ENCODE results near the gene STOM.

STOM gene

GRCh38 chr9:121386442-121387175, 16.6 kb upstream of the STOM start:
- H3K27ac ChIP-seq, result no peak overlapping the region
- H3K4me3 ChIP-seq (IDR thresholded peaks at IDR 0.05; ENCODE audit: insufficient read depth, low read depth, low read length), result no peak overlapping the region
- no peak overlapping the region for H3K9ac ChIP-seq

GRCh38 chr9:121383715-121384114, 13.7 kb upstream of the STOM start:
- no peaks in the 10 kb centered on the region for H4K20me1 ChIP-seq (ENCODE audit: insufficient read depth)
- no peaks in the 10 kb centered on the region for H3K27me3 ChIP-seq (ENCODE audit: insufficient read depth, low read depth)
- H3K79me2 ChIP-seq (ENCODE audit: insufficient read depth, low read depth), result no peaks in the 10 kb centered on the region
- H3K4me3 ChIP-seq (IDR thresholded peaks at IDR 0.05; ENCODE audit: insufficient read depth, low read depth, low read length), result no peak overlapping the region
- no peak overlapping the region for H3K27ac ChIP-seq
- H3K4me1 ChIP-seq (ENCODE audit: low read depth, poor library complexity, severe bottlenecking), result no peaks in the 10 kb centered on the region
- H2AFZ ChIP-seq (ENCODE audit: low read depth), result no peak overlapping the region
- H3K4me2 ChIP-seq, result no peak overlapping the region
- no peaks in the 10 kb centered on the region for H3K36me3 ChIP-seq (ENCODE audit: insufficient read depth)
- TF ChIP-seq CTCF (conservative IDR thresholded peaks at IDR 0.05; ENCODE audit: low read depth, low read length), result no peak
- H3K9ac ChIP-seq, result no peak overlapping the region

More at GRCh38 chr9:121386442-121387175, 16.6 kb upstream of the STOM start:
- Histone ChIP-seq H3K36me3 (ENCODE audit: insufficient read depth) (no peaks in the 10 kb centered on the region), H4K20me1 (ENCODE audit: insufficient read depth) (no peaks in the 10 kb centered on the region), H3K27me3 (ENCODE audit: insufficient read depth, low read depth) (no peaks in the 10 kb centered on the region), H3K79me2 (ENCODE audit: insufficient read depth, low read depth) (no peaks in the 10 kb centered on the region), H3K4me1 (ENCODE audit: low read depth, poor library complexity, severe bottlenecking) (no peaks in the 10 kb centered on the region), H2AFZ (ENCODE audit: low read depth) (no peak overlapping the region), H3K4me2 (no peak overlapping the region)
- no peak for TF ChIP-seq CTCF (conservative IDR thresholded peaks at IDR 0.05; ENCODE audit: low read depth, low read length)

GRCh38 chr9:121380846-121381245, 10.8 kb upstream of the STOM start:
- Histone ChIP-seq H3K4me3 (IDR thresholded peaks at IDR 0.05; ENCODE audit: insufficient read depth, low read depth, low read length) (no peak overlapping the region), H3K36me3 (ENCODE audit: insufficient read depth) (no peaks in the 10 kb centered on the region), H3K79me2 (ENCODE audit: insufficient read depth, low read depth) (no peaks in the 10 kb centered on the region), H3K27ac (no peak overlapping the region), H3K4me1 (ENCODE audit: low read depth, poor library complexity, severe bottlenecking) (no peaks in the 10 kb centered on the region), H2AFZ (ENCODE audit: low read depth) (no peak overlapping the region), H3K9ac (no peak overlapping the region), H4K20me1 (ENCODE audit: insufficient read depth) (no peaks in the 10 kb centered on the region), H3K27me3 (ENCODE audit: insufficient read depth, low read depth) (no peaks in the 10 kb centered on the region), H3K4me2 (no peak overlapping the region)
- no peak for TF ChIP-seq CTCF (conservative IDR thresholded peaks at IDR 0.05; ENCODE audit: low read depth, low read length)

GRCh38 chr9:121376214-121376830, 6.3 kb upstream of the STOM start:
- no peaks in the 10 kb centered on the region for H4K20me1 ChIP-seq (ENCODE audit: insufficient read depth)
- no peaks in the 10 kb centered on the region for H3K79me2 ChIP-seq (ENCODE audit: insufficient read depth, low read depth)
- H2AFZ ChIP-seq (ENCODE audit: low read depth), result no peak overlapping the region
- H3K36me3 ChIP-seq (ENCODE audit: insufficient read depth), result no peaks in the 10 kb centered on the region
- no peak overlapping the region for H3K27ac ChIP-seq
- H3K4me3 ChIP-seq (IDR thresholded peaks at IDR 0.05; ENCODE audit: insufficient read depth, low read depth, low read length), result no peak overlapping the region
- H3K4me2 ChIP-seq, result no peak overlapping the region
- no peak overlapping the region for H3K9ac ChIP-seq
- H3K27me3 ChIP-seq (ENCODE audit: insufficient read depth, low read depth), result no peaks in the 10 kb centered on the region
- H3K4me1 ChIP-seq (ENCODE audit: low read depth, poor library complexity, severe bottlenecking), result peaks cover 6% of the 10 kb centered on the region
- TF ChIP-seq CTCF (conservative IDR thresholded peaks at IDR 0.05; ENCODE audit: low read depth, low read length), result peak; percentile 48; the same call in 1 of the 2 replicates

Measured in KMS-11 (cell line).